ENCODE data around the gene PDE6B. TPM values are rescaled to one million over a fixed set of nuclear protein-coding genes. Genes with fewer than 3 reads are reported as not detected.

Gene PDE6B
- total RNA-seq, 1 donor from 2014 or later = 2.3 TPM

GRCh38 chr4:682490-683172, 57.3 kb downstream of the PDE6B start:
- H3K27me3 Mint-ChIP-seq (ENCODE audit: unreplicated experiment) = peaks cover 13% of the 10 kb centered on the region

DNA sequence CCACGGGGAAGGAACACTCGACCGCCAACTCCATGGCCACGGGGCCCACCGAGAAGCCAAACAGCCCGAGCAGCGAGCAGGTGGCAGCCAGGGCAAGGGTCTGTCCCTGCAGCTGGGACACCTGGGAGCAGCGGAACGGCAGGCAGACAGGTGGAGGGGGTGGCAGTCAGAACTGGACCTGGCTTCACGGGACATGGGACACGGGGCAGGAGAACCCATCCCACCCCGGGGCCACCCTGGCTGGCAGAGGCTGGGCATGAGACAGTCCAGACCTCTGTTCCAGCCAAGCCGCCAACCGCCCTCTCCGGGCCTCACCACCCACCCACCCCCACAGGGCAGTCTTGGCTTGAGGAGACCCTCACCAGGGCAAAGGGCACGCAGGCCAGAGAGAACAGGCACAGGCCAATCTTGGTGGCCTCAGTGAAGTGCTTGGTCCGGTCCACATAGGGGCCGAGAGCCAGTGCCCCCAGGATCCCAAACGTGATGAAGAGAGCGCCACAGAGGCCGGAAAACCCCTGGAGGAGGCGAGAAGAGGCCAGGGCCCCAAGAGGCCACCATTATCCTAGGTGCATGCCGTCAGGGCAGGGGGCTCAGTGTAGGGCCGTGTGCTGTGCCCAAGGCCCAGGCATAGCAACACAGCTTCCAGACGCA, 58.0 kb downstream of the PDE6B start:
- Mint-ChIP-seq H3K9me3 (ENCODE audit: unreplicated experiment) (peaks cover 4% of the 10 kb centered on the region), H3K27ac (ENCODE audit: unreplicated experiment) (no peak overlapping the region), H3K27me3 (ENCODE audit: unreplicated experiment) (peaks cover 14% of the 10 kb centered on the region), H3K36me3 (ENCODE audit: unreplicated experiment) (peaks cover 5% of the 10 kb centered on the region), H3K4me3 (ENCODE audit: unreplicated experiment) (no peak overlapping the region), H3K4me1 (ENCODE audit: low read depth, unreplicated experiment) (peaks cover 1% of the 10 kb centered on the region)
- no peak for DNase-seq
- TF ChIP-seq, protein P1, sequence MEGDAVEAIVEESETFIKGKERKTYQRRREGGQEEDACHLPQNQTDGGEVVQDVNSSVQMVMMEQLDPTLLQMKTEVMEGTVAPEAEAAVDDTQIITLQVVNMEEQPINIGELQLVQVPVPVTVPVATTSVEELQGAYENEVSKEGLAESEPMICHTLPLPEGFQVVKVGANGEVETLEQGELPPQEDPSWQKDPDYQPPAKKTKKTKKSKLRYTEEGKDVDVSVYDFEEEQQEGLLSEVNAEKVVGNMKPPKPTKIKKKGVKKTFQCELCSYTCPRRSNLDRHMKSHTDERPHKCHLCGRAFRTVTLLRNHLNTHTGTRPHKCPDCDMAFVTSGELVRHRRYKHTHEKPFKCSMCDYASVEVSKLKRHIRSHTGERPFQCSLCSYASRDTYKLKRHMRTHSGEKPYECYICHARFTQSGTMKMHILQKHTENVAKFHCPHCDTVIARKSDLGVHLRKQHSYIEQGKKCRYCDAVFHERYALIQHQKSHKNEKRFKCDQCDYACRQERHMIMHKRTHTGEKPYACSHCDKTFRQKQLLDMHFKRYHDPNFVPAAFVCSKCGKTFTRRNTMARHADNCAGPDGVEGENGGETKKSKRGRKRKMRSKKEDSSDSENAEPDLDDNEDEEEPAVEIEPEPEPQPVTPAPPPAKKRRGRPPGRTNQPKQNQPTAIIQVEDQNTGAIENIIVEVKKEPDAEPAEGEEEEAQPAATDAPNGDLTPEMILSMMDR (IDR thresholded peaks at IDR 0.05; ENCODE audit: partially characterized antibody, unreplicated experiment) = no peak

More at GRCh38 chr4:682490-683172, 57.3 kb downstream of the PDE6B start:
- H3K36me3 Mint-ChIP-seq (ENCODE audit: unreplicated experiment) = peaks cover 5% of the 10 kb centered on the region
- peaks cover 4% of the 10 kb centered on the region for H3K9me3 Mint-ChIP-seq (ENCODE audit: unreplicated experiment)
- DNase-seq = no peak
- TF ChIP-seq, protein P1 (IDR thresholded peaks at IDR 0.05; ENCODE audit: partially characterized antibody, unreplicated experiment) = no peak
- H3K27ac Mint-ChIP-seq (ENCODE audit: unreplicated experiment) = no peak overlapping the region
- H3K4me1 Mint-ChIP-seq (ENCODE audit: low read depth, unreplicated experiment) = peaks cover 1% of the 10 kb centered on the region
- no peak overlapping the region for H3K4me3 Mint-ChIP-seq (ENCODE audit: unreplicated experiment)

- Mint-ChIP-seq H3K27me3 (ENCODE audit: unreplicated experiment) (peaks cover 14% of the 10 kb centered on the region), H3K9me3 (ENCODE audit: unreplicated experiment) (peaks cover 4% of the 10 kb centered on the region), H3K36me3 (ENCODE audit: unreplicated experiment) (peaks cover 5% of the 10 kb centered on the region), H3K4me3 (ENCODE audit: unreplicated experiment) (no peak overlapping the region), H3K27ac (ENCODE audit: unreplicated experiment) (no peak overlapping the region), H3K4me1 (ENCODE audit: low read depth, unreplicated experiment) (peaks cover 1% of the 10 kb centered on the region)
- TF ChIP-seq, protein P1 (IDR thresholded peaks at IDR 0.05; ENCODE audit: partially characterized antibody, unreplicated experiment) = peak; percentile 85
- peak; percentile 74 for DNase-seq
Observed at GRCh38 chr4:683982-684622, 58.7 kb downstream of the PDE6B start.

DNA sequence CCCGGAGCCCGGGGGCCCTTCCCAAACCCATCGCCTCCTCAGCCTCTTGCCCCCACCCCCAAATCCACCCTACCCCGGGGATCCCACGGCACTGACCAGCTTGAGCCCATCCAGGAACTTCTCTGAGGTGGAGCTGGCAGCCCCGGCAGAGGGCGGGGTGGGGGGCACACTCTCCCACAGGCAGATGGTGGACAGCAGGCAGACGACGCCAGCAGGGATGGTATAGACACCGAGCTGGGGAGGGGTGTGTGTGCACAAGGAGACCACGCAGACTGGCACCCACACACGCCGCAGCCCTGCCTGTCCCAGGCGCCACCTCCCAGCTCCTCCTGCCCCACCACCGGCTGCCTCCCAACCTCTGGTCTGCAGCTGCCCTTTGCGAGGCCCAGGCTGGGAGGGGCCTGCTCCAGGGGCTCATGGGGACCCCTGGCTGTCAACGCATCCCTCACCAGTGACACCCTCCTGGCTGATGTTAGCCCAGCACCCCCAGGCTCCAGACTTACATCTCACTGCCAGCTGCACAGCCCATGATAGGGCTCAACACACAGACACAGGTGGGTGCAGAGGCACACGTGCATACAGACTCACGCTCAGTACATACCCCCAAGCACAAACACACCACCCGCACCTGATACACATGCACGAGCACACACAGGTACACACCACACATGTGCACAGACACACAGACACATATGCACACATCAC, 59.4 kb downstream of the PDE6B start:
- Mint-ChIP-seq H3K36me3 (ENCODE audit: unreplicated experiment) (peaks cover 5% of the 10 kb centered on the region), H3K4me3 (ENCODE audit: unreplicated experiment) (no peak overlapping the region), H3K9me3 (ENCODE audit: unreplicated experiment) (peaks cover 4% of the 10 kb centered on the region), H3K27ac (ENCODE audit: unreplicated experiment) (no peak overlapping the region), H3K4me1 (ENCODE audit: low read depth, unreplicated experiment) (peaks cover 1% of the 10 kb centered on the region), H3K27me3 (ENCODE audit: unreplicated experiment) (peaks cover 15% of the 10 kb centered on the region)
- TF ChIP-seq, protein P1 (IDR thresholded peaks at IDR 0.05; ENCODE audit: partially characterized antibody, unreplicated experiment) = no peak
- peak; percentile 28 for DNase-seq
